ENCODE results near the gene DPAGT1. TPM values are rescaled to one million over a fixed set of nuclear protein-coding genes. Genes with fewer than 3 reads are reported as not detected.

Gene DPAGT1
- total and polyA plus RNA-seq, 8 donors, result 42.7 to 56.2 (median 49.6) TPM

DNA sequence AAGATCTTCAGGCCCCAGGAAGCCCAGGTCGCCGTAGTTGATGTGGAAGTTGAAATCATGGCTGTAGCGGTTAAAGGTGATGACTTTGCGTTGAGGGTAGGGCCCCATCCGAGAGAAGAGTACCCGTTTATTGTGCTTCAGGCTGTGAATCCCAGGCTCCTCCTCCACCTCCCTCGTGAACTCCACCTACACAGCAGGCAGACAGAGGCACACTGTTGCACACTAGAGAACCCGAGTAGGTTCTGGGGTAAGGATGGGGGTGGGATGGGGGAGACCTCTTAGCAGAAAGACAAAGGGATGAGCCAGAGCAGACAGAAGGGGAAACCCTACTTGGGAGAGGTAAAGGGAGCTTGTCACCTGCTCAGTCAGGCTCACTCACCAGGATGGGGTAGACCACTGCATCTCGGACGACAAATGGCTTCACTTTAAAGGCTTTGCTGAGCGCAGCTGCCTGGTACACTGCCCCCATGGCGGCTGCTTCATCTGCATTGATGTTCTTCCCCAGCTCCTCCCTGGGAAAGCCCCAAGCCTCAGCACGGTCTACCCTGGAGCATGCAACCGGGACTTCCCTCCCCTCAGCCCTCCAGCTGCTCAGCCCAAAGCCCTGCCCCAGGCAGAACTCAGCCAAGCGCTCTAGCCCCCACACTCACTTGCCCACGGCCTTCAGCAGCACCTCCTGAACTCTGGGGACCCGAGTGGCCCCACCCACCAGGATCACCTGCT, 50.1 kb downstream of the DPAGT1 start:
- H3K36me3 ChIP-seq, result peaks cover 0 to 89% of the 10 kb centered on the region in 2 donors
- no peak overlapping the region for H3K4me3 ChIP-seq
- H3K4me1 ChIP-seq, result peaks cover 12 to 25% of the 10 kb centered on the region in 2 donors
- no peaks in the 10 kb centered on the region for H3K9me3 ChIP-seq
- ATAC-seq (no peak), DNase-seq (peak in 1 of 4 donors; percentile 39)
- H3K27ac ChIP-seq, result no peak overlapping the region
- intact Hi-C loops (cut with DNase I), result no loop called here
- TF ChIP-seq, protein P1, sequence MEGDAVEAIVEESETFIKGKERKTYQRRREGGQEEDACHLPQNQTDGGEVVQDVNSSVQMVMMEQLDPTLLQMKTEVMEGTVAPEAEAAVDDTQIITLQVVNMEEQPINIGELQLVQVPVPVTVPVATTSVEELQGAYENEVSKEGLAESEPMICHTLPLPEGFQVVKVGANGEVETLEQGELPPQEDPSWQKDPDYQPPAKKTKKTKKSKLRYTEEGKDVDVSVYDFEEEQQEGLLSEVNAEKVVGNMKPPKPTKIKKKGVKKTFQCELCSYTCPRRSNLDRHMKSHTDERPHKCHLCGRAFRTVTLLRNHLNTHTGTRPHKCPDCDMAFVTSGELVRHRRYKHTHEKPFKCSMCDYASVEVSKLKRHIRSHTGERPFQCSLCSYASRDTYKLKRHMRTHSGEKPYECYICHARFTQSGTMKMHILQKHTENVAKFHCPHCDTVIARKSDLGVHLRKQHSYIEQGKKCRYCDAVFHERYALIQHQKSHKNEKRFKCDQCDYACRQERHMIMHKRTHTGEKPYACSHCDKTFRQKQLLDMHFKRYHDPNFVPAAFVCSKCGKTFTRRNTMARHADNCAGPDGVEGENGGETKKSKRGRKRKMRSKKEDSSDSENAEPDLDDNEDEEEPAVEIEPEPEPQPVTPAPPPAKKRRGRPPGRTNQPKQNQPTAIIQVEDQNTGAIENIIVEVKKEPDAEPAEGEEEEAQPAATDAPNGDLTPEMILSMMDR (IDR thresholded peaks at IDR 0.05), result no peak
- no peaks in the 10 kb centered on the region for H3K27me3 ChIP-seq

DNA sequence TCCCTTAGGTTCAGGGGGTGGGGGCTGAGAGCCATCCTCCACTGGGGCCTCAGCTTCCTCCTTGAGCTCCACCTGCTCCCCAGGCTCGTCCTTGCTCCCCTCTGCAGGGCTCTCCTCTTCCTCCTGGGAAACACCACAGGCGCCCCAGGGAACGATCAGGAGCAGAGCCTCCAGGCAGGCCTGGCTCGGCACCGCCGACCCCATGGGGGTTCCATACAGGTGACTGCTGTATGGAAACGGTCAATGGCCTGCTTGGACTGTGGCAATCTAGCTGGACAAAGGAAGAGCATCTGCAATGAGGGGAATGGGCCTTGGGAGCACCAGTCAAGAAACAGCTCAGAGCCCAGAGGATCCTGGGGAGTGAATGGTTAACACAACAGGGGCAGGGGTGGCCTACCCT, 52.6 kb downstream of the DPAGT1 start:
- peaks cover 0 to 100% of the 10 kb centered on the region in 2 donors for H3K36me3 ChIP-seq
- no peak for ATAC-seq

DNA sequence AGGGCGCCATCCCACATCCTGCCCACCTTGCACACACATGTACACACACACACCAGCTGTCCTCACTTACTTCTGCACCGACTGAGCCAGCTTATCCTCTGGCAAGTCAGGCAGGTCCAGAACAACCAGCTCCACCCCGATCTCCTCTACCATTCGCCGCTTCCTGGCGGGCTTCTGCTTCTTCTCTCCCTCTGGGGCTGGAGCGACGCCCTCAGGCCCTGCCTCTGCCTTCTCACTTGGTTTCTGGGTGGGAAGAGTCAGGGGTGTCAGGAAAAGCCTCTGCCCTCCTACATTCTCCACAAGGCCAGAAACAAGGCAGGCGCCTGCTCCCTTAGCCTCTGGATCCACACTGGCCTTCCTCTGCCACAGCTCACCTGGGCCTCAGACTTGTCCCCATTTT, 53.0 kb downstream of the DPAGT1 start:
- ATAC-seq, result no peak
- DNase-seq, result no peak
- TF ChIP-seq, protein P1 (IDR thresholded peaks at IDR 0.05), result no peak
- no peak overlapping the region for H3K4me3 ChIP-seq
- intact Hi-C loops (cut with DNase I), result no loop called here
- H3K4me1 ChIP-seq, result no peaks in the 10 kb centered on the region
- no peaks in the 10 kb centered on the region for H3K9me3 ChIP-seq
- H3K27ac ChIP-seq, result no peak overlapping the region
- peaks cover 0 to 95% of the 10 kb centered on the region in 2 donors for H3K36me3 ChIP-seq
- no peaks in the 10 kb centered on the region for H3K27me3 ChIP-seq

More for the DNA sequence above, 52.6 kb downstream of the DPAGT1 start:
- H3K4me3 ChIP-seq, result no peak overlapping the region
- H3K9me3 ChIP-seq, result no peaks in the 10 kb centered on the region
- no peak for DNase-seq
- no peaks in the 10 kb centered on the region for H3K4me1 ChIP-seq
- TF ChIP-seq, protein P1 (IDR thresholded peaks at IDR 0.05), result no peak
- H3K27ac ChIP-seq, result no peak overlapping the region
- intact Hi-C loops (cut with DNase I), result no loop called here
- no peaks in the 10 kb centered on the region for H3K27me3 ChIP-seq

DNA sequence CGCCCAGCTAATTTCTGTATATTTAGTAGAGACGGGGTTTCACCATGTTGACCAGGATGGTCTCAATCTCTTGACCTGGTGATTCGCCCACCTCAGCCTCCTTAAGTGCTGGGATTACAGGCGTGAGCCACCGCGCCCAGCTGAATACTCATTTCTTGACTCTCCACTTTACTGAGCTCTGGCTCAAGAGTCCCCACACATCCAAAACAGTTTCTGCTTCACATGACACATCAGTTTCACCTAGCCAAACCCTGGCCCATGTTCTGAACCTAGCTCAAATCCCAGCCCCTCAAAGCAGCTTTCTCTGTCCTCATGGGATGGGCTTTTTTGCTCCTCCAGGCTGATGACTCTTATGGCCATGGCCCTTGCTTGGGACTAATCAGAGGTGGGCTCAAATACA, 54.4 kb downstream of the DPAGT1 start:
- peaks cover 0 to 81% of the 10 kb centered on the region in 2 donors for H3K36me3 ChIP-seq

More for the DNA sequence above, 54.4 kb downstream of the DPAGT1 start:
- Histone ChIP-seq H3K27ac (no peak overlapping the region), H3K27me3 (no peaks in the 10 kb centered on the region), H3K4me3 (no peak overlapping the region), H3K9me3 (no peaks in the 10 kb centered on the region), H3K4me1 (no peaks in the 10 kb centered on the region)
- ATAC-seq (no peak), DNase-seq (no peak)
- TF ChIP-seq, protein P1 (IDR thresholded peaks at IDR 0.05), result no peak
- intact Hi-C loops (cut with DNase I), result no loop called here

Other genes starting within 250 kb of the DPAGT1 start
- under 1 TPM in 1 of 2 donors, not detected in 1; 0.10 TPM for gene CXCR5, start 218.0 kb downstream of the DPAGT1 start, total RNA-seq
- not detected for gene CXCR5, start 218.0 kb downstream of the DPAGT1 start, polyA plus RNA-seq (ENCODE audit: insufficient read length in 6 of 6)
- gene BCL9L, start 175.9 kb downstream of the DPAGT1 start, total RNA-seq, result 10 to 100 TPM; 79.4 to 88.9 TPM
- 10 to 100 TPM; 33.2 to 63.0 (median 49.9) TPM for gene BCL9L, start 175.9 kb downstream of the DPAGT1 start, polyA plus RNA-seq (ENCODE audit: insufficient read length in 6 of 6)
- gene UPK2, start 145.6 kb downstream of the DPAGT1 start, total RNA-seq, result not detected
- 1 to 10 TPM; 2.2 to 4.3 (median 3.5) TPM for gene UPK2, start 145.6 kb downstream of the DPAGT1 start, polyA plus RNA-seq (ENCODE audit: insufficient read length in 6 of 6)
- gene FOXR1, start 130.1 kb downstream of the DPAGT1 start, total RNA-seq, result not detected
- not detected for gene FOXR1, start 130.1 kb downstream of the DPAGT1 start, polyA plus RNA-seq (ENCODE audit: insufficient read length in 6 of 6)
- 10 to 100 TPM; 34.5 to 53.0 TPM for gene CENATAC, start 103.7 kb downstream of the DPAGT1 start, total RNA-seq
- 10 to 100 TPM; 35.6 to 51.5 (median 41.5) TPM for gene CENATAC, start 103.7 kb downstream of the DPAGT1 start, polyA plus RNA-seq (ENCODE audit: insufficient read length in 6 of 6)
- 100 to 1,000 TPM; 786 to 872 TPM for gene RPS25, start 83.5 kb downstream of the DPAGT1 start, total RNA-seq
- gene RPS25, start 83.5 kb downstream of the DPAGT1 start, polyA plus RNA-seq (ENCODE audit: insufficient read length in 6 of 6), result 1,000 to 10,000 TPM; 1,385 to 1,738 (median 1,562) TPM
- 10 to 100 TPM; 57.1 to 66.3 TPM for gene TRAPPC4, start 83.1 kb downstream of the DPAGT1 start, total RNA-seq
- 10 to 100 TPM; 72.4 to 92.7 (median 77.6) TPM for gene TRAPPC4, start 83.1 kb downstream of the DPAGT1 start, polyA plus RNA-seq (ENCODE audit: insufficient read length in 6 of 6)
- 10 to 100 TPM; 17.8 to 19.8 TPM for gene SLC37A4, start 71.0 kb downstream of the DPAGT1 start, total RNA-seq
- gene SLC37A4, start 71.0 kb downstream of the DPAGT1 start, polyA plus RNA-seq (ENCODE audit: insufficient read length in 6 of 6), result 10 to 100 TPM; 23.1 to 28.8 (median 27.0) TPM
- 100 to 1,000 TPM; 147 to 272 TPM for gene HYOU1, start 44.6 kb downstream of the DPAGT1 start, total RNA-seq
- 10 to 100 TPM; 66.2 to 93.7 (median 77.4) TPM for gene HYOU1, start 44.6 kb downstream of the DPAGT1 start, polyA plus RNA-seq (ENCODE audit: insufficient read length in 6 of 6)
- 10 to 100 TPM; 30.5 to 35.0 TPM for gene VPS11, start 34.0 kb downstream of the DPAGT1 start, total RNA-seq
- gene VPS11, start 34.0 kb downstream of the DPAGT1 start, polyA plus RNA-seq (ENCODE audit: insufficient read length in 6 of 6), result 10 to 100 TPM; 50.5 to 61.2 (median 57.0) TPM
- 10 to 100 TPM; 16.5 to 32.0 TPM for gene HMBS, start 17.0 kb downstream of the DPAGT1 start, total RNA-seq
- gene HMBS, start 17.0 kb downstream of the DPAGT1 start, polyA plus RNA-seq (ENCODE audit: insufficient read length in 6 of 6), result 10 to 100 TPM; 21.9 to 30.7 (median 24.1) TPM
- gene C2CD2L, start 5.5 kb upstream of the DPAGT1 start, total RNA-seq, result 10 to 100 TPM; 16.6 to 18.6 TPM
- gene C2CD2L, start 5.5 kb upstream of the DPAGT1 start, polyA plus RNA-seq (ENCODE audit: insufficient read length in 6 of 6), result 1 to 10 TPM; 7.3 to 9.3 (median 8.0) TPM
- gene HINFP, start 19.7 kb upstream of the DPAGT1 start, total RNA-seq, result 10 to 100 TPM; 21.6 to 22.2 TPM
- 10 to 100 TPM; 31.9 to 41.7 (median 39.2) TPM for gene HINFP, start 19.7 kb upstream of the DPAGT1 start, polyA plus RNA-seq (ENCODE audit: insufficient read length in 6 of 6)
- under 1 TPM; 0.26 to 0.64 TPM for gene ABCG4, start 47.2 kb upstream of the DPAGT1 start, total RNA-seq
- gene ABCG4, start 47.2 kb upstream of the DPAGT1 start, polyA plus RNA-seq (ENCODE audit: insufficient read length in 6 of 6), result 1 to 10 TPM; 1.1 to 1.5 (median 1.3) TPM
- gene NLRX1, start 66.9 kb upstream of the DPAGT1 start, total RNA-seq, result 10 to 100 TPM; 15.0 to 15.7 TPM
- 10 to 100 TPM in 5 of 6 donors, 1 to 10 TPM in 1; 9.9 to 12.5 (median 11.8) TPM for gene NLRX1, start 66.9 kb upstream of the DPAGT1 start, polyA plus RNA-seq (ENCODE audit: insufficient read length in 6 of 6)
- gene NHERF4, start 83.6 kb upstream of the DPAGT1 start, total RNA-seq, result not detected
- 1 to 10 TPM in 3 of 6 donors, under 1 TPM in 3; 0.77 to 1.3 (median 1.1) TPM for gene NHERF4, start 83.6 kb upstream of the DPAGT1 start, polyA plus RNA-seq (ENCODE audit: insufficient read length in 6 of 6)
- 10 to 100 TPM; 22.0 to 36.6 TPM for gene CBL, start 104.5 kb upstream of the DPAGT1 start, total RNA-seq
- 10 to 100 TPM; 18.9 to 24.5 (median 21.6) TPM for gene CBL, start 104.5 kb upstream of the DPAGT1 start, polyA plus RNA-seq (ENCODE audit: insufficient read length in 6 of 6)
- 10 to 100 TPM; 59.5 to 87.5 TPM for gene MCAM, start 215.3 kb upstream of the DPAGT1 start, total RNA-seq
- 100 to 1,000 TPM in 5 of 6 donors, 10 to 100 TPM in 1; 94.8 to 149 (median 123) TPM for gene MCAM, start 215.3 kb upstream of the DPAGT1 start, polyA plus RNA-seq (ENCODE audit: insufficient read length in 6 of 6)
- gene RNF26, start 232.7 kb upstream of the DPAGT1 start, total RNA-seq, result 10 to 100 TPM; 22.0 to 28.3 TPM
- 10 to 100 TPM; 24.1 to 37.0 (median 28.5) TPM for gene RNF26, start 232.7 kb upstream of the DPAGT1 start, polyA plus RNA-seq (ENCODE audit: insufficient read length in 6 of 6)
- gene C1QTNF5, start 239.0 kb upstream of the DPAGT1 start, total RNA-seq, result 10 to 100 TPM; 20.0 to 33.3 TPM
- gene C1QTNF5, start 239.0 kb upstream of the DPAGT1 start, polyA plus RNA-seq (ENCODE audit: insufficient read length in 6 of 6), result 10 to 100 TPM; 39.7 to 52.0 (median 46.2) TPM
- gene MFRP, start 244.9 kb upstream of the DPAGT1 start, total RNA-seq, result not detected
- under 1 TPM in 2 of 6 donors, not detected in 4; 0.04 to 0.07 TPM for gene MFRP, start 244.9 kb upstream of the DPAGT1 start, polyA plus RNA-seq (ENCODE audit: insufficient read length in 6 of 6)